B cell (primary cell): ENCODE measurements around the gene NXPE4.

Experiments used
- CTCF ChIP-seq: fragments of 200-600 bp; IDR thresholded peaks from one replicate; pipeline ENCODE4 v1.8.0; 2022; ENCODE audit warnings: antibody characterized with exemption, mild to moderate bottlenecking
- EZH2 ChIP-seq: IDR thresholded peaks from 2 replicates; pipeline ENCODE4 v1.6.1; 2012; ENCODE audit warnings: borderline replicate concordance, low read depth, mild to moderate bottlenecking, moderate library complexity, low read length; ENCODE audit not compliant: insufficient read depth, poor library complexity, severe bottlenecking

- TF ChIP-seq CTCF (no peak), EZH2 (no peak)
Observed at GRCh38 chr11:114564831-114565230, 30.8 kb downstream of the NXPE4 start.
